ENCODE results near the gene TRIM17.

GRCh38 chr1:228420968-228421826, 4.5 kb upstream of the TRIM17 start:
- TF ChIP-seq CTCF (IDR thresholded peaks at IDR 0.05) (no peak), POLR2AphosphoS5 (IDR thresholded peaks at IDR 0.05; ENCODE audit: insufficient read depth in 1 of 2, low read depth in 1 of 2) (no peak), POLR2A (IDR thresholded peaks at IDR 0.05) (no peak)

Data from vagina (tissue), 2 donors.